HG03108 (cell line): ENCODE results near the gene TRAPPC1.

Experiments
- ATAC-seq: cut with Tn5 transposase; IDR thresholded peaks from one replicate; pipeline ENCODE4 v1.9.1; 2021; ENCODE audit warnings: moderate library complexity; ENCODE audit not compliant: unreplicated experiment

TRAPPC1 gene

DNA sequence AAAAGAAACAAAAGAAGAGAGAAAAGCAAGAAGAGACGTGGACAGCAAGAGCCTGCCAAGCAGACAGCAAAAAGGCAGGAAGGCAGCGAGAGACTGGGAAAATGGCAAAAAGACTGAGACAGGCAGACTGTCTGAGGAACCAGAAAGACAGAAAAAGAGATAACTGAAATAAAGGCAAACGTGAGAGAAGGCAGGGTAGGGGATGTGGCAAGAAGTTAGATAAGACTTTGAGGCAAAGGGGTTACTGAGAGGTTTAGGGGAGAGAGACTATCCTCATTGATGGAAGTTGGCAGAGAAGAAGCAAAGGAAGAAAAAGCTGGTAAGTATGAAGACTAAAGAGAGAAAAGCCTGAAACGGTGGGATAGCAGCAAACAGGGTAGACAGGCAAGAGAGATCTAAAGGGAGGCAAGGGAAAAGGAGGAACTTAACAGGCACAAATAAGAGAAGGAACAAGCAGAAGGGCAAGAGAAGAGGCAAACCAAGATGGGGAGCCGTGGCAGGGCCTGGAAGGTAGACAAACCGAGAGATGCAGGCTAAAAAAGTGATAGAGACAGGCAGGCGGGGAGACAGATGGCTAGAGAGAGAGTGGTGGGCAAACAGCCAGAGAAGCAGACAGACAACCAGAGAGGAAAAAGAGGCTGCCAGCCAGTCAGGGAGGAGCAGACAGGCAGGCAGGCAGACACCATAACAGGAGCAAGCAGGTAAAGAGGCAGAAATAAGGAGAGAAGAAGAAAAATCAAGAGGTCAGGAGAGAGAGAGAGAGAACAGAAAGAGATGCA is 50.3 kb downstream of the TRAPPC1 start:
- no peak for ATAC-seq
